A549 (cell line): ENCODE results near the gene SLC27A1. TPM values are rescaled to one million over a fixed set of nuclear protein-coding genes. Genes with fewer than 3 reads are reported as not detected.

Experiments used
- ATAC-seq, 2 experiments: fragments of 200-7000 bp in 1 of 2; fragments of >200 bp in 1 of 2; cut with Nextera tagmentation in 1 of 2; cut with Tn5 transposase in 1 of 2; 3 replicates each; pipeline versions ENCODE4 v1.8.0 to v1.9.1; 2018 to 2020; ENCODE audit warnings: mild to moderate bottlenecking in 1 of 2, moderate library complexity in 1 of 2
- CTCF ChIA-PET: fragments of 300-600 bp; sonication (Branson Sonifier 250); formaldehyde crosslinking; extraction: SDS; loops from one replicate; lab custom pipeline; 2021; ENCODE audit warnings: antibody characterized with exemption, inconsistent platforms; lab: Yijun Ruan, JAX
- POLR2A ChIA-PET: fragments of 350-600 bp; formaldehyde crosslinking; extraction: SDS; loops from one replicate; lab custom pipeline; 2021; ENCODE audit warnings: antibody characterized with exemption, inconsistent platforms; lab: Yijun Ruan, JAX
- DNase-seq, 2 experiments: peaks; one replicate each; pipeline versions ENCODE4 v3.0.0 to v3.0.0-alpha.2; 2011 to 2016; ENCODE audit warnings: low read depth in 1 of 2, low spot score in 1 of 2
- FAIRE-seq: peaks from 2 replicates; lab custom pipeline; 2011; peaks lifted over from hg19 to GRCh38; lab: Jason Lieb, UNC
- H3K27ac ChIP-seq, 2 experiments: fragments of >200 bp; sonication (Bioruptor Twin); formaldehyde crosslinking; 3 replicates each; pipeline ENCODE4 v1.5.1; 2016 to 2017
- H3K4me1 ChIP-seq: fragments of >200 bp; sonication (Bioruptor Twin); formaldehyde crosslinking; 3 replicates; pipeline ENCODE4 v1.6.1; 2016
- H3K4me2 ChIP-seq: fragments of >200 bp; sonication (Bioruptor Twin); formaldehyde crosslinking; 3 replicates; pipeline ENCODE4 v1.6.1; 2016
- H3K4me3 ChIP-seq: fragments of >200 bp; sonication (Bioruptor Twin); formaldehyde crosslinking; 3 replicates; pipeline ENCODE4 v1.5.1; 2016
- H3K9me3 ChIP-seq: fragments of >200 bp; sonication (Bioruptor Twin); formaldehyde crosslinking; 3 replicates; pipeline ENCODE4 v1.6.1; 2016
- CBX8 ChIP-seq: fragments of 200-600 bp; sonication (generic); IDR thresholded peaks from 2 replicates; pipeline ENCODE4 v1.6.1; 2016
- CEBPB ChIP-seq, 2 experiments: fragments of >200 bp in 1 of 2; sonication (Bioruptor Twin) in 1 of 2; formaldehyde crosslinking in 1 of 2; IDR thresholded peaks; 2 replicates each; pipeline ENCODE4 v1.6.1; 2012 to 2016
- CHD2 ChIP-seq: fragments of 150-350 bp; IDR thresholded peaks from 2 replicates; pipeline ENCODE4 v1.6.1; 2014; ENCODE audit warnings: low read length; ENCODE audit not compliant: partially characterized antibody
- EHMT2 ChIP-seq: fragments of 200-600 bp; sonication (generic); IDR thresholded peaks from 2 replicates; pipeline ENCODE4 v1.6.1; 2016; ENCODE audit warnings: antibody characterized with exemption, low read depth, mild to moderate bottlenecking, moderate library complexity
- EP300 ChIP-seq, 2 experiments: fragments of >200 bp; sonication (Bioruptor Twin); formaldehyde crosslinking; IDR thresholded peaks; 2 replicates in 1 of 2; 3 replicates in 1 of 2; pipeline ENCODE4 v1.6.1; 2016 to 2017
- FOSB ChIP-seq: fragments of 250-450 bp; sonication (Bioruptor Pico); IDR thresholded peaks from 2 replicates; pipeline ENCODE4 v1.5.0; 2020; ENCODE audit warnings: mild to moderate bottlenecking, moderate library complexity
- HDAC2 ChIP-seq: fragments of 200-600 bp; sonication (generic); IDR thresholded peaks from 2 replicates; pipeline ENCODE4 v1.6.1; 2016
- HOXA7 ChIP-seq: fragments of 250-450 bp; sonication (Bioruptor Pico); IDR thresholded peaks from 2 replicates; pipeline ENCODE4 v1.5.0; 2020; ENCODE audit warnings: mild to moderate bottlenecking, moderate library complexity
- HOXB5 ChIP-seq: fragments of 250-450 bp; sonication (Bioruptor Pico); IDR thresholded peaks from 2 replicates; pipeline ENCODE4 v1.5.0; 2020; ENCODE audit warnings: mild to moderate bottlenecking, moderate library complexity
- JUN ChIP-seq, 2 experiments: fragments of >200 bp; sonication (Bioruptor Twin); formaldehyde crosslinking; IDR thresholded peaks; 2 replicates in 1 of 2; 3 replicates in 1 of 2; pipeline ENCODE4 v1.6.1; 2016 to 2017
- MAFK ChIP-seq: fragments of 450-650 bp; IDR thresholded peaks from 2 replicates; pipeline ENCODE4 v1.6.1; 2014; ENCODE audit not compliant: partially characterized antibody
- MAZ ChIP-seq: fragments of 150-350 bp; IDR thresholded peaks from 2 replicates; pipeline ENCODE4 v1.6.1; 2014; ENCODE audit warnings: antibody characterized with exemption, low read depth, low read length, borderline replicate concordance
- MYC ChIP-seq: IDR thresholded peaks from 2 replicates; pipeline ENCODE4 v1.6.1; 2012; ENCODE audit warnings: mild to moderate bottlenecking, inconsistent platforms, low read length, improper control_type of control experiment, borderline replicate concordance
- NR3C1 ChIP-seq: fragments of >200 bp; sonication (Bioruptor Twin); formaldehyde crosslinking; IDR thresholded peaks from 3 replicates; pipeline ENCODE4 v1.6.1; 2017
- POLR2AphosphoS2 ChIP-seq: conservative IDR thresholded peaks from 2 replicates; pipeline ENCODE4 v1.6.1; 2012; ENCODE audit warnings: low read length, improper control_type of control experiment, inconsistent platforms
- RAD21 ChIP-seq, 2 experiments: fragments of >200 bp in 1 of 2; sonication (Bioruptor Twin) in 1 of 2; formaldehyde crosslinking in 1 of 2; IDR thresholded peaks in 1 of 2; conservative IDR thresholded peaks in 1 of 2; 2 replicates in 1 of 2; 3 replicates in 1 of 2; pipeline ENCODE4 v1.6.1; 2012 to 2018; ENCODE audit warnings: inconsistent platforms in 1 of 2
- RARB ChIP-seq: fragments of 250-450 bp; sonication (Bioruptor Pico); IDR thresholded peaks from 2 replicates; pipeline ENCODE4 v1.8.0; 2021; ENCODE audit warnings: mild to moderate bottlenecking, moderate library complexity
- RFX5 ChIP-seq: fragments of 450-650 bp; IDR thresholded peaks from 2 replicates; pipeline ENCODE4 v1.7.1; 2014; ENCODE audit warnings: antibody characterized with exemption, mild to moderate bottlenecking, moderate library complexity
- RNF2 ChIP-seq: fragments of 200-600 bp; sonication (generic); IDR thresholded peaks from 2 replicates; pipeline ENCODE4 v1.6.1; 2016; ENCODE audit warnings: low read depth, mild to moderate bottlenecking, antibody characterized with exemption, moderate library complexity, borderline replicate concordance
- TFCP2L1 ChIP-seq: fragments of 250-450 bp; sonication (Bioruptor Pico); IDR thresholded peaks from 2 replicates; pipeline ENCODE4 v1.5.0; 2021; ENCODE audit warnings: mild to moderate bottlenecking
- ZFP36 ChIP-seq: fragments of 450-650 bp; IDR thresholded peaks from 2 replicates; pipeline ENCODE4 v1.6.1; 2014; ENCODE audit warnings: borderline replicate concordance; ENCODE audit not compliant: partially characterized antibody
- ZNF302 ChIP-seq: fragments of 250-450 bp; sonication (Bioruptor Pico); IDR thresholded peaks from 2 replicates; pipeline ENCODE4 v1.9.0; 2021; ENCODE audit warnings: inconsistent platforms, mild to moderate bottlenecking, moderate library complexity
- ZSCAN20 ChIP-seq: fragments of 250-450 bp; sonication (Bioruptor Pico); IDR thresholded peaks from 2 replicates; pipeline ENCODE4 v1.8.0; 2022; ENCODE audit warnings: mild to moderate bottlenecking, moderate library complexity
- WGBS: methylation state at CpG from one replicate; pipeline ENCODE4 v1.1.6; 2017; ENCODE audit errors: missing lambda C conversion rate; 5-methylcytosine and 5-hydroxymethylcytosine counted together
- polyA plus RNA-seq, 4 experiments: library from polyadenylated mRNA; depleted of rRNA in 3 of 4; stranded (reverse); fragments of >200 nt; fragmentation: RNase III in 1 of 4; extraction: RNeasy Plus Mini Kit Qiagen cat#74134 plus additional on column Dnase treatment in 1 of 4; gene quantifications; 2 replicates in 3 of 4; 3 replicates in 1 of 4; pipeline ENCODE4 v1.2.3, GENCODE V29; 2011 to 2017
- TF ChIP-seq, protein P1 (sequence below): IDR thresholded peaks from 2 replicates; pipeline ENCODE4 v1.6.1; 2012
- TF ChIP-seq, protein P2 (sequence below): IDR thresholded peaks from 2 replicates; pipeline ENCODE4 v1.6.1; 2012; ENCODE audit warnings: low read depth, borderline replicate concordance
- TF ChIP-seq, protein P3 (sequence below): fragments of 150-350 bp; IDR thresholded peaks from 2 replicates; pipeline ENCODE4 v1.6.1; 2014; ENCODE audit warnings: low read depth, mild to moderate bottlenecking, low read length
- TF ChIP-seq, protein P4 (sequence below): fragments of 250-450 bp; sonication (Bioruptor Pico); IDR thresholded peaks from 2 replicates; pipeline ENCODE4 v1.5.0; 2021; ENCODE audit warnings: mild to moderate bottlenecking, moderate library complexity, borderline replicate concordance

Gene SLC27A1
- polyA plus RNA-seq, 2 of the 4 experiments (the other 2 are of a cell fraction), result 1.8 to 2.5 TPM

DNA sequence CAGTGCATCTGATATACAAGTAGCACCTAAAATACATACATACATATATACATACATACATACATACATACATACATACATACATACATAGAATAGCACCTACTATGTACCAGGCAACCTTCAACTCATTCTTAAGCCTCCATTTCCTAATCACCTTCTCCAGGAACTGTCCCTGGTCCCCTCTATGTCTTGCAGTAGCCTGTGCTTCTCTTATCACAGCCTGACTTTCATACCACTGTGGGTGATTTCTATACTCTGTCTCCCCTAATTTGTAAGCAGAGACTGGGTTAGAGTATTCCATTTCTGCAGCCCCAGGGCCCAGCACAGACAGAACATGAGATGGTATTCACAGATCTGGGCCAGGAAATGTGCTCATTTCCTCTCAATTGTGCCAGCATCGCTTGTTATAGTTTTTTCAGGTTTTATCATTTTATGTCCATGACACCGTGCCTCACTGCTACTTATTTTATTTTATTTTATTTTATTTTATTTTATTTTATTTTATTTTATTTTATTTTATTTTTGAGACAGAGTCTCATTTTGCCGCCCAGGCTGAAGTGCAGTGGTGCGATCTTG is 70.9 kb downstream of the SLC27A1 start (continued):
- TF ChIP-seq, protein P1, sequence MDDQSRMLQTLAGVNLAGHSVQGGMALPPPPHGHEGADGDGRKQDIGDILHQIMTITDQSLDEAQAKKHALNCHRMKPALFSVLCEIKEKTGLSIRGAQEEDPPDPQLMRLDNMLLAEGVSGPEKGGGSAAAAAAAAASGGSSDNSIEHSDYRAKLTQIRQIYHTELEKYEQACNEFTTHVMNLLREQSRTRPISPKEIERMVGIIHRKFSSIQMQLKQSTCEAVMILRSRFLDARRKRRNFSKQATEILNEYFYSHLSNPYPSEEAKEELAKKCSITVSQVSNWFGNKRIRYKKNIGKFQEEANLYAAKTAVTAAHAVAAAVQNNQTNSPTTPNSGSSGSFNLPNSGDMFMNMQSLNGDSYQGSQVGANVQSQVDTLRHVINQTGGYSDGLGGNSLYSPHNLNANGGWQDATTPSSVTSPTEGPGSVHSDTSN, result no peak
- TF ChIP-seq, protein P2, sequence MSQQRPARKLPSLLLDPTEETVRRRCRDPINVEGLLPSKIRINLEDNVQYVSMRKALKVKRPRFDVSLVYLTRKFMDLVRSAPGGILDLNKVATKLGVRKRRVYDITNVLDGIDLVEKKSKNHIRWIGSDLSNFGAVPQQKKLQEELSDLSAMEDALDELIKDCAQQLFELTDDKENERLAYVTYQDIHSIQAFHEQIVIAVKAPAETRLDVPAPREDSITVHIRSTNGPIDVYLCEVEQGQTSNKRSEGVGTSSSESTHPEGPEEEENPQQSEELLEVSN, result no peak
- TF ChIP-seq FOSB (no peak), NR3C1 (no peak)

DNA sequence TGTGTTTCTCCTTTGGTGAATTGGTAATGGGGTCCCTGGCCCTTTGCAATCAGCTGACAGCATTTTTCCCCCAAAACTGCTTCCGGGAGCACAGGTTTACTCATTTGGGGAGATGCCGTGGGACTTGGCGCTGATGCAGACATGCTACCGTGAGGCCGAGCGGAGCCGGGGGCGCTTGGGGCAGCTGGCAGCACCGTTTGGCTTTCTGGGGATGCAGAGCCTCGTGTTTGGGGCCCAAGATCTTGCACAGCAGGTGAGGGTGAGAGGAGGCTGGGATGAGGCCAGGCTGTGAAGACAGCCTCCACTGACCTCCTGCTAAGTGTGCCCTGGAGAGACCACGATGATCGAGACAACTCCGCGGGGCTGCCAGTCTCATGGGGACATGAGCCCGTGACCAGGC is 71.7 kb downstream of the SLC27A1 start:
- 73% methylated on average over 9 of the region's 15 CpGs for WGBS
- peaks cover 5% of the 10 kb centered on the region; the same call in 1 of the 3 replicates for H3K4me1 ChIP-seq
- no peak overlapping the region for H3K4me3 ChIP-seq
- DNase-seq, result no peak
- no peak for ATAC-seq
- no peak overlapping the region for H3K27ac ChIP-seq
- POLR2A ChIA-PET, result no interaction called here
- no peak for TF ChIP-seq JUN (IDR thresholded peaks at IDR 0.05)
- TF ChIP-seq, protein P3, sequence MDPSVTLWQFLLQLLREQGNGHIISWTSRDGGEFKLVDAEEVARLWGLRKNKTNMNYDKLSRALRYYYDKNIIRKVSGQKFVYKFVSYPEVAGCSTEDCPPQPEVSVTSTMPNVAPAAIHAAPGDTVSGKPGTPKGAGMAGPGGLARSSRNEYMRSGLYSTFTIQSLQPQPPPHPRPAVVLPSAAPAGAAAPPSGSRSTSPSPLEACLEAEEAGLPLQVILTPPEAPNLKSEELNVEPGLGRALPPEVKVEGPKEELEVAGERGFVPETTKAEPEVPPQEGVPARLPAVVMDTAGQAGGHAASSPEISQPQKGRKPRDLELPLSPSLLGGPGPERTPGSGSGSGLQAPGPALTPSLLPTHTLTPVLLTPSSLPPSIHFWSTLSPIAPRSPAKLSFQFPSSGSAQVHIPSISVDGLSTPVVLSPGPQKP, result no peak
- no peak for TF ChIP-seq MAZ
- TF ChIP-seq RFX5, result no peak
- TF ChIP-seq EHMT2, result no peak
- TF ChIP-seq ZFP36, result no peak
- TF ChIP-seq CHD2, result no peak
- no peak for TF ChIP-seq EP300 (IDR thresholded peaks at IDR 0.05)
- no peak for TF ChIP-seq CEBPB (IDR thresholded peaks at IDR 0.05)
- TF ChIP-seq HDAC2, result no peak
- TF ChIP-seq CBX8, result no peak
- no peak for TF ChIP-seq RAD21 (conservative IDR thresholded peaks at IDR 0.05 in 1 of 2, IDR thresholded peaks at IDR 0.05 in 1 of 2)
- no peak for TF ChIP-seq RARB (CRISPR knock-in tag)
- TF ChIP-seq RNF2, result no peak
- TF ChIP-seq, protein P1, result no peak
- no peak for TF ChIP-seq MAFK
- no peak for TF ChIP-seq HOXA7
- FAIRE-seq, result no peak
- no peak overlapping the region for H3K4me2 ChIP-seq
- no peaks in the 10 kb centered on the region for H3K9me3 ChIP-seq
- CTCF ChIA-PET, result interaction anchor here (1.4 kb wide), 2 partner anchors 16 to 225 kb away, joined by 3 read pairs; no protein-coding TSS in a partner anchor

DNA sequence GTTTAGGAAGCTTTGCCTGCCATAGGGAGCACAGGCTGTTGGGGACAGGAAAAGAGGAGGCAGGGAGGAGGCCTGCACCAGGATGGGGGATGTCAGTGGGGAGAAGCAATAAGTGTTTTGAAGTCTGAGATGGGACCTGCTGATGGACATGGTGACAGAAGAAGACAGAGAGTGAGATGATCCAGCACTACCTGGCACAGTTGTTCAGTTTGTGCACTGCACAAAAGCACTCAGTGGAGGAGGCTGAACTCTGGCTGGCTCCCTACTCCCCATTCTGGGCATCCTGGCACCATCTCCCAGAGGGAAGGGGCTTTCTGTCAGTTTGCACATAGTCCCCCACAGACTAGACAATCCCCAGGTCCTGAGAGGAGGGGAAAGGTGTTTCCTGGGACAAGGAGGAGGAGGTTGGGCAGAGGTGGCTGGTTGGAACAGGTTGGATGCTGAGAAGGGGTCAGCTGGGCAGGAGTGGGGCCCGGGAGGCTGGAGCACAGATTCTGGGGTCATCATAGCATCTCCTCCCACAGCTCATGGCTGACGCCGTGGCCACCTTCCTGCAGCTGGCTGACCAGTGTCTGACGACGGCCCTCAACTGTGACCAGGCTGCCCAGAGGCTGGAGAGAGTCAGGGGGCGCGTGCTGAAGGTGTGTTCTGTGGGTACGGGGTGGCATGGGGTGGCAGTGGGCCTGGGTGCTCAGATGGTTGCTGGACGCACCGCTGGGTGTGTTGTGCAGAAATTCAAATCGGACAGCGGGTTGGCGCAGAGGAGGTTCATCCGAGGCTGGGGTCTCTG is 72.7 kb downstream of the SLC27A1 start:
- H3K4me1 ChIP-seq, result peaks cover 5% of the 10 kb centered on the region; the same call in 1 of the 3 replicates
- H3K4me3 ChIP-seq, result no peak overlapping the region
- H3K4me2 ChIP-seq, result no peak overlapping the region
- no peak for FAIRE-seq
- no peak for DNase-seq
- ChIA-PET CTCF (interaction anchor here (1.4 kb wide), 1 partner anchor 17 kb away, joined by 3 read pairs; no protein-coding TSS in a partner anchor), POLR2A (no interaction called here)
- no peak overlapping the region for H3K27ac ChIP-seq
- H3K9me3 ChIP-seq, result no peaks in the 10 kb centered on the region
- no peak for ATAC-seq
- WGBS, result 70% methylated on average over 14 of the region's 14 CpGs
- TF ChIP-seq MYC (no peak), MAFK (no peak), ZNF302 (CRISPR knock-in tag) (no peak), POLR2AphosphoS2 (no peak), TFCP2L1 (CRISPR knock-in tag) (no peak), HOXB5 (no peak), RAD21 (conservative IDR thresholded peaks at IDR 0.05 in 1 of 2, IDR thresholded peaks at IDR 0.05 in 1 of 2) (no peak), RNF2 (no peak), ZSCAN20 (CRISPR knock-in tag) (no peak)
- TF ChIP-seq, protein P4, sequence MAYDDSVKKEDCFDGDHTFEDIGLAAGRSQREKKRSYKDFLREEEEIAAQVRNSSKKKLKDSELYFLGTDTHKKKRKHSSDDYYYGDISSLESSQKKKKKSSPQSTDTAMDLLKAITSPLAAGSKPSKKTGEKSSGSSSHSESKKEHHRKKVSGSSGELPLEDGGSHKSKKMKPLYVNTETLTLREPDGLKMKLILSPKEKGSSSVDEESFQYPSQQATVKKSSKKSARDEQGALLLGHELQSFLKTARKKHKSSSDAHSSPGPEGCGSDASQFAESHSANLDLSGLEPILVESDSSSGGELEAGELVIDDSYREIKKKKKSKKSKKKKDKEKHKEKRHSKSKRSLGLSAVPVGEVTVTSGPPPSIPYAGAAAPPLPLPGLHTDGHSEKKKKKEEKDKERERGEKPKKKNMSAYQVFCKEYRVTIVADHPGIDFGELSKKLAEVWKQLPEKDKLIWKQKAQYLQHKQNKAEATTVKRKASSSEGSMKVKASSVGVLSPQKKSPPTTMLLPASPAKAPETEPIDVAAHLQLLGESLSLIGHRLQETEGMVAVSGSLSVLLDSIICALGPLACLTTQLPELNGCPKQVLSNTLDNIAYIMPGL (CRISPR knock-in tag), result no peak
- TF ChIP-seq, protein P3, result no peak
